Gastrocnemius medialis (tissue), 4 donors: ENCODE measurements around the gene EFNB2. TPM values are rescaled to one million over a fixed set of nuclear protein-coding genes. Genes with fewer than 3 reads are reported as not detected.

Experiments used
- ATAC-seq, 2 donors: fragments of 150-250 bp; one replicate each; pipeline ENCODE4 v1.9.1; 2016
- DNase-seq, 2 donors: peaks; one replicate each; pipeline ENCODE4 v3.0.0-alpha.2; 2019
- H3K27ac ChIP-seq, 4 donors: fragments of 200-600 bp; sonication (generic); 1 replicate in 1 of 4; 2 replicates in 3 of 4; pipeline ENCODE4 v1.5.1; 2016 to 2018; ENCODE audit warnings: mild to moderate bottlenecking in 2 of 4, moderate library complexity in 1 of 4
- H3K27me3 ChIP-seq, 3 donors: fragments of 200-600 bp; sonication (generic) in 2 of 3; 1 replicate in 1 of 3; 2 replicates in 2 of 3; pipeline versions ENCODE4 v1.5.1 to v1.6.0; 2016 to 2019; ENCODE audit warnings: mild to moderate bottlenecking in 1 of 3, moderate library complexity in 1 of 3
- H3K36me3 ChIP-seq, 2 donors: fragments of 200-600 bp; sonication (generic) in 1 of 2; one replicate each; pipeline ENCODE4 v1.5.1; 2017 to 2018
- H3K4me1 ChIP-seq, 2 donors: fragments of 200-600 bp; sonication (generic) in 1 of 2; one replicate each; pipeline ENCODE4 v1.5.1; 2016 to 2017; ENCODE audit warnings: mild to moderate bottlenecking in 2 of 2
- H3K4me3 ChIP-seq, 4 donors: fragments of 200-600 bp; sonication (generic) in 3 of 4; 1 replicate in 1 of 4; 2 replicates in 3 of 4; pipeline ENCODE4 v1.5.1; 2016 to 2019; ENCODE audit warnings: mild to moderate bottlenecking in 2 of 4
- H3K9me3 ChIP-seq, 3 donors: fragments of 200-600 bp; sonication (generic) in 2 of 3; 1 replicate in 1 of 3; 2 replicates in 2 of 3; pipeline ENCODE4 v1.5.1; 2016 to 2019
- POLR2A ChIP-seq, 2 donors: fragments of 450-650 bp; IDR thresholded peaks; one replicate each; pipeline ENCODE4 v1.6.1; 2017; ENCODE audit warnings: antibody characterized with exemption in 2 of 2, mild to moderate bottlenecking in 2 of 2, moderate library complexity in 2 of 2
- in situ Hi-C, 4 donors: fragments of 200-750 bp; cut with MboI; loops; one replicate each; pipeline versions ENCODE4 v1.15.0 to v1.8.0; 2017; ENCODE audit warnings: low sequenced_read_pairs in 4 of 4
- intact Hi-C: fragments of 100-400 bp; cut with DNase I; formaldehyde crosslinking; loops from one replicate; pipeline ENCODE4 v1.15.1; 2023; ENCODE audit warnings: low total_unique reads
- total RNA-seq, 4 donors: library from RNA; depleted of rRNA; stranded (reverse); fragments of >200 nt; gene quantifications; one replicate each; pipeline versions ENCODE4 v1.1.0 to v1.2.3, GENCODE V29; 2016
- TF ChIP-seq, protein P1 (sequence below), 5 experiments: fragments of 450-650 bp in 3 of 5; fragments of 200-600 bp in 2 of 5; sonication (generic) in 2 of 5; IDR thresholded peaks in 4 of 5; conservative IDR thresholded peaks in 1 of 5; 1 replicate in 4 of 5; 2 replicates in 1 of 5; pipeline ENCODE4 v1.5.1; 2016 to 2019; ENCODE audit warnings: antibody characterized with exemption in 5 of 5, mild to moderate bottlenecking in 3 of 5, moderate library complexity in 3 of 5

The EFNB2 gene
- total RNA-seq, 4 donors from 2014 or later = 5.7 to 9.3 (median 6.1) TPM

DNA sequence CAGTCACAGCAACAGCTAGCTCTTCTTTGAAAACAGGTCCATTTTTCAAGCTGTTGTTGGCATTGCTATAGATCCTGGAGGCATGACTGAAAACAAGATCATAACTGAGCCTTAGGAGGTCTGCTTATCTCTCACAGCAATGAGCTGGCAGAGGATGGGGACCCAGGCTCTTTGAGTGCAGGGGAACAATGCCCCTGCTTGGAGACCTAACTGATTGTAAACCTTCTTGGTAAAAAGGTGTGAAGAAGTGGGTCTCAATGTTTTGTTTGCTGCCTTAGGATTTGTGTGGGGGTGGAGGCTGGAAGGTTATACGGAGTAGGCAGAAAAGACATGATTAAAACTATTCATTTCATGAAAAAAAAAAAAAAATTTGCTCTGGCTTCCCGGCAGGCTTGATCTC, 94.6 kb downstream of the EFNB2 start:
- in situ Hi-C loops = no loop called here
- H3K36me3 ChIP-seq = no peaks in the 10 kb centered on the region
- no peak for ATAC-seq
- no peaks in the 10 kb centered on the region for H3K27me3 ChIP-seq
- H3K4me1 ChIP-seq = no peaks in the 10 kb centered on the region
- DNase-seq = no peak
- no peak overlapping the region for H3K27ac ChIP-seq
- intact Hi-C loops = no loop called here
- H3K4me3 ChIP-seq = no peak overlapping the region
- H3K9me3 ChIP-seq = no peaks in the 10 kb centered on the region
- TF ChIP-seq, protein P1, sequence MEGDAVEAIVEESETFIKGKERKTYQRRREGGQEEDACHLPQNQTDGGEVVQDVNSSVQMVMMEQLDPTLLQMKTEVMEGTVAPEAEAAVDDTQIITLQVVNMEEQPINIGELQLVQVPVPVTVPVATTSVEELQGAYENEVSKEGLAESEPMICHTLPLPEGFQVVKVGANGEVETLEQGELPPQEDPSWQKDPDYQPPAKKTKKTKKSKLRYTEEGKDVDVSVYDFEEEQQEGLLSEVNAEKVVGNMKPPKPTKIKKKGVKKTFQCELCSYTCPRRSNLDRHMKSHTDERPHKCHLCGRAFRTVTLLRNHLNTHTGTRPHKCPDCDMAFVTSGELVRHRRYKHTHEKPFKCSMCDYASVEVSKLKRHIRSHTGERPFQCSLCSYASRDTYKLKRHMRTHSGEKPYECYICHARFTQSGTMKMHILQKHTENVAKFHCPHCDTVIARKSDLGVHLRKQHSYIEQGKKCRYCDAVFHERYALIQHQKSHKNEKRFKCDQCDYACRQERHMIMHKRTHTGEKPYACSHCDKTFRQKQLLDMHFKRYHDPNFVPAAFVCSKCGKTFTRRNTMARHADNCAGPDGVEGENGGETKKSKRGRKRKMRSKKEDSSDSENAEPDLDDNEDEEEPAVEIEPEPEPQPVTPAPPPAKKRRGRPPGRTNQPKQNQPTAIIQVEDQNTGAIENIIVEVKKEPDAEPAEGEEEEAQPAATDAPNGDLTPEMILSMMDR (IDR thresholded peaks at IDR 0.05 in 4 of 5, conservative IDR thresholded peaks at IDR 0.05 in 1 of 5) = no peak
- no peak for TF ChIP-seq POLR2A (IDR thresholded peaks at IDR 0.05)

Other genes starting within 250 kb of the EFNB2 start
- 10 to 100 TPM; 10.0 to 41.1 (median 12.9) TPM for gene ARGLU1, start 32.5 kb upstream of the EFNB2 start, total RNA-seq